Lower leg skin (tissue), 4 donors: Measurements from ENCODE around the gene ELOA. TPM values are rescaled to one million over a fixed set of nuclear protein-coding genes. Genes with fewer than 3 reads are reported as not detected.

Experiments used
- DNase-seq, 2 donors: peaks; one replicate each; pipeline ENCODE4 v3.0.0-alpha.2; 2019; ENCODE audit warnings: low spot score in 2 of 2
- H3K4me3 ChIP-seq: fragments of 200-600 bp; sonication (generic); 2 replicates; pipeline ENCODE4 v1.5.1; 2017; ENCODE audit warnings: mild to moderate bottlenecking, low read depth; ENCODE audit not compliant: poor library complexity, severe bottlenecking
- CTCF ChIP-seq, 3 donors: fragments of 450-650 bp; IDR thresholded peaks; one replicate each; pipeline ENCODE4 v1.5.1; 2016; ENCODE audit warnings: antibody characterized with exemption in 3 of 3, mild to moderate bottlenecking in 3 of 3, moderate library complexity in 2 of 3
- POLR2A ChIP-seq, 2 donors: fragments of 450-650 bp; IDR thresholded peaks; one replicate each; pipeline ENCODE4 v1.6.1; 2016 to 2017; ENCODE audit warnings: antibody characterized with exemption in 2 of 2, mild to moderate bottlenecking in 1 of 2, moderate library complexity in 1 of 2
- WGBS, 2 donors: methylation state at CpG; one replicate each; pipeline ENCODE4 v1.1.5; 2018; 5-methylcytosine and 5-hydroxymethylcytosine counted together
- intact Hi-C: fragments of 100-400 bp; cut with DNase I; formaldehyde crosslinking; loops from one replicate; pipeline ENCODE4 v1.15.0; 2023; ENCODE audit warnings: low total_unique reads
- total RNA-seq, 4 donors: library from RNA; depleted of rRNA; stranded (reverse); fragments of >200 nt; gene quantifications; one replicate each; pipeline ENCODE4 v1.1.0, GENCODE V29; 2016

Gene ELOA
- total RNA-seq, 4 donors from 2014 or later, result 33.6 to 40.4 (median 39.9) TPM

DNA sequence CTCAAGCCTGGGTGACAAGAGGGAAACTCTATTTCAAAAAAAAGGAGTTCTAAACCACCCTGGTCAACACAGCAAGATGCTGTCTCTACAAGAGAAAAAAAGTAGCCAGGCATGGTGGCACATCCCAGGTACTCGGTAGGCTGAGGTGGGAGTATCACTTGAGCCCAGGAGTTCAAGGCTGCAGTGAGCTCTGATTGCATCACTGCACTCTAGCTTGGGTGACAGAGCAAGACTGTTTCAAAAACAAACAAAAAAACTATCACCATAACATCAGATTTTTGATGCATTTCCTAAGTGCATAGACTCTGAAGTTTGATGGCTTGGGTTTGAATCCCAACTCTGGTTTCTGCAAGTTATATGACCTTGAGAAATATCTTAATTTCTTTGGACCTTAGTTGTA, 9.6 kb downstream of the ELOA start:
- intact Hi-C loops, result no loop called here
- TF ChIP-seq POLR2A (IDR thresholded peaks at IDR 0.05) (no peak), CTCF (IDR thresholded peaks at IDR 0.05) (no peak)
- WGBS, 2 donors, result 88 to 100% methylated on average over 1 of the region's 1 CpG
- DNase-seq, result no peak
- no peak overlapping the region for H3K4me3 ChIP-seq

DNA sequence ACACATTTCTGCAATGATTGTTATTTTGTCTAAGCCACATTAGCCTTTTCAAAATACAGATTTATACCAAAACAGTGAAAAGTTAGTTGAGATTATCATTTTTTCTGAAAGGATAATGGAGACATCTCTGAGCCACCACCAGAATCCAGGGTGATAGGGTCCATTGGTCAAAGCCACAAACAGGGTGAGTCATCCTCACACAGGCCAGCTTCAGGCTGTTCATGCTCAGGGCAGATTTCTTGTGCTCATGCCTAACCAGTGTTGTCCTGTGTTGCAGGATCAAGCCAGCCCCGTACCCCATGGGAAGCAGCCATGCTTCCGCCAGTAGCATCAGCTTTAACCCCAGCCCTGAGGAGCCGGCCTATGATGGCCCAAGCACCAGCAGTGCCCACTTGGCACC, 13.4 kb downstream of the ELOA start:
- whole genome bisulfite sequencing, 2 donors, result 92 to 100% methylated on average over 3 of the region's 3 CpGs
- no peak overlapping the region for H3K4me3 ChIP-seq
- intact Hi-C loops, result no loop called here
- DNase-seq, result no peak
- TF ChIP-seq CTCF (IDR thresholded peaks at IDR 0.05) (no peak), POLR2A (IDR thresholded peaks at IDR 0.05) (no peak)

DNA sequence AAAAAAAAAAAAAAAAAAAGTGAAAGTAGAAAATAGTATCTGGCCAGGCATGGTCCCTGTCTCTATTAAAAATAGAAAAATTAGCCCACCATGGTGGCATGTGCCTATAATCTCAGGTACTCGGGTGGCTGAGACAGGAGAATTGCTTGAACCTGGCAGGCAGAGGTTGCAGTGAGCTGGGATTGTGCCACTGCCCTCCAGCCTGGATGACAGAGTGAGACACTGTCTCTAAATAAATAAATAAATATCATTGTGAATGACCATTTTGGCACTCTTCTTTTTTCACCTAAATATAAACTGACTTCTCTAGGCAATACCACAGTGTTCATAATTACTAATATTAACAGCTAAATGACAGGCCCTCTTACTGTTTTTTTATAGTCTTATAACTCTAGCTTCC, 14.5 kb downstream of the ELOA start:
- intact Hi-C loops, result no loop called here
- no peak for DNase-seq
- 94 to 96% methylated on average over 1 of the region's 1 CpG for WGBS, 2 donors
- no peak for TF ChIP-seq POLR2A (IDR thresholded peaks at IDR 0.05)
- TF ChIP-seq CTCF (IDR thresholded peaks at IDR 0.05), result no peak
- H3K4me3 ChIP-seq, result no peak overlapping the region

- WGBS, 2 donors, result 41 to 50% methylated on average over 4 of the region's 4 CpGs
- H3K4me3 ChIP-seq, result no peak overlapping the region
- TF ChIP-seq POLR2A (IDR thresholded peaks at IDR 0.05) (no peak), CTCF (IDR thresholded peaks at IDR 0.05) (no peak)
- intact Hi-C loops, result no loop called here
- DNase-seq, result peak in 1 of 2 donors; percentile 28
These were observed 16.0 kb downstream of the ELOA start for GRCh38 chr1:23759277-23759676.

DNA sequence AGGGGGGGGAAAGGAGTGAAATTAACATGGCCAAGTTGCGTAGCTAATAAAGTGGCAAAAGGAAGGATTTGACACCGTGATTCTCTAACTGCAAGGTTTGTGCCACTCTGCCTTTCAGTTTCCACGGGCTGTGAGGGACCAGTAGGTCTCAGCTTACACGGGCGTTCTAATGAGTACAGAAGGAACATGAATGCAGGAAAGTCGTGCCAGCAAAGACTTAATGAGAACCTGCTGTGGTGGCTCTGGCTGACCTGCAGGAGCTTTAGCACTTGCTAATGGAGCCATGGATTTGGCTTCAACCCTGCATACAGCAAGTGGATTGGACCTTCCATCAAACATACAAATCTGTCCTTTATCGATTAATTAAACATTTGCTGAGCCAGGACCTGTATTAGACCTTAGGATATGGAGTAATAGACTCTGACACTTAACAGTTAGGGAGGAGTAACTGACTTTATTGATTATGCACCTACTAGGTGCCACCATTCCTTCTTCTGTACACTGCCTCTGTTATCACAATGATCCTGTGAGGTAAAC, 19.8 kb downstream of the ELOA start:
- no peak for DNase-seq
- no peak overlapping the region for H3K4me3 ChIP-seq
- TF ChIP-seq CTCF (IDR thresholded peaks at IDR 0.05), result no peak
- TF ChIP-seq POLR2A (IDR thresholded peaks at IDR 0.05), result no peak
- WGBS, 2 donors, result 64 to 81% methylated on average over 7 of the region's 7 CpGs
- intact Hi-C loops, result no loop called here

- DNase-seq, result no peak
- intact Hi-C loops, result no loop called here
- 90 to 95% methylated on average over 5 of the region's 5 CpGs for WGBS, 2 donors
- H3K4me3 ChIP-seq, result no peak overlapping the region
- no peak for TF ChIP-seq CTCF (IDR thresholded peaks at IDR 0.05)
- no peak for TF ChIP-seq POLR2A (IDR thresholded peaks at IDR 0.05)
These were observed 25.5 kb downstream of the ELOA start for GRCh38 chr1:23768733-23769132.
